ENCODE data around the gene ACTL7B. TPM values are rescaled to one million over a fixed set of nuclear protein-coding genes. Genes with fewer than 3 reads are reported as not detected.

Gene ACTL7B
- total and polyA plus RNA-seq, 10 of the 15 experiments (the other 5 are each of a cell fraction or from before 2014, with no cell fraction given) = not detected

GRCh38 chr9:108842610-108843295 is 13.0 kb downstream of the ACTL7B start:
- RAD21 ChIA-PET (ENCODE audit: unreplicated experiment) = no interaction called here
- in situ Hi-C loops (cut with MboI) = no loop called here
- H3K9me3 ChIP-seq (replicated peaks; ENCODE audit: control insufficient read depth, insufficient read depth, low read length) = no peaks in the 10 kb centered on the region
- CTCF ChIA-PET = no interaction called here
- H3K4me1 ChIP-seq (ENCODE audit: control insufficient read depth, insufficient read depth, low read length) = no peaks in the 10 kb centered on the region
- SMC1A ChIA-PET (ENCODE audit: uncharacterized antibody, unreplicated experiment) = interaction anchor here (1.2 kb wide), 1 partner anchor 16 kb away, joined by 3 read pairs; no protein-coding TSS in a partner anchor
- intact Hi-C loops (cut with micrococcal nuclease; ENCODE audit: unreplicated experiment) = loop anchor here (10.0 kb wide), 1 partner anchor 58 kb away; no protein-coding TSS in a partner anchor
- no peak overlapping the region for H3K27ac ChIP-seq (ENCODE audit: control insufficient read depth, insufficient read depth)
- no peaks in the 10 kb centered on the region for H3K36me3 ChIP-seq (ENCODE audit: control insufficient read depth in 2 of 2, insufficient read depth in 2 of 2, low read length in 1 of 2)
- FAIRE-seq (no peak), ATAC-seq (no peak), DNase-seq (ENCODE audit: low read depth, low spot score) (no peak)
- H3K79me2 ChIP-seq (ENCODE audit: control insufficient read depth, insufficient read depth, low read length) = no peaks in the 10 kb centered on the region
- no peak overlapping the region for H3K4me3 ChIP-seq
- H4K20me1 ChIP-seq (ENCODE audit: control insufficient read depth, insufficient read depth) = no peaks in the 10 kb centered on the region
- peak overlapping the region; percentile 62 for H2AFZ ChIP-seq (ENCODE audit: control insufficient read depth, low read depth, low read length)
- WGBS (ENCODE audit: insufficient coverage, insufficient replicate concordance, low lambda C conversion rate, missing lambda C conversion rate) = 20% methylated on average over 13 of the region's 16 CpGs
- no peak for TF ChIP-seq POLR2AphosphoS5 (IDR thresholded peaks at IDR 0.05; ENCODE audit: low read length)
- no peak for TF ChIP-seq BRCA1 (IDR thresholded peaks at IDR 0.05; ENCODE audit: low read depth, low read length)
- TF ChIP-seq SP1 (IDR thresholded peaks at IDR 0.05; ENCODE audit: low read depth, low read length) = no peak
- no peak for TF ChIP-seq PBX3 (IDR thresholded peaks at IDR 0.05; ENCODE audit: insufficient replicate concordance, low read depth, low read length)
- TF ChIP-seq TCF3 (IDR thresholded peaks at IDR 0.05; ENCODE audit: borderline replicate concordance, insufficient read depth, low read depth, low read length) = no peak
- TF ChIP-seq NR2F1 (conservative IDR thresholded peaks at IDR 0.05) = no peak
- TF ChIP-seq SMAD1 (IDR thresholded peaks at IDR 0.05; ENCODE audit: low read depth, partially characterized antibody) = no peak
- TF ChIP-seq FOXK2 (IDR thresholded peaks at IDR 0.05) = no peak
- TF ChIP-seq E2F8 (IDR thresholded peaks at IDR 0.05; ENCODE audit: low read depth, partially characterized antibody) = no peak
- no peak for TF ChIP-seq LARP7 (IDR thresholded peaks at IDR 0.05)
- TF ChIP-seq PRDM15 (CRISPR knock-in tag; IDR thresholded peaks at IDR 0.05) = no peak
- BruUV-seq (replicated peaks) = no TSS peak
- H3K9ac ChIP-seq (ENCODE audit: control insufficient read depth, insufficient read depth, low read length) = no peak overlapping the region
- no peaks in the 10 kb centered on the region for H3K27me3 ChIP-seq (replicated peaks in 1 of 2; ENCODE audit: control insufficient read depth in 2 of 2, insufficient read depth in 2 of 2, low read length in 1 of 2)
- no peak overlapping the region; the same call in 1 of the 2 replicates for H3K4me2 ChIP-seq (ENCODE audit: control insufficient read depth, insufficient read depth)
- POLR2A ChIA-PET = no interaction called here
